WERI-Rb-1 (cell line): ENCODE results near the gene MRAP.
"Not testable (repeated sequence)": the region's sequence is repeated elsewhere in the genome, so short reads cannot be mapped to it uniquely, and the experiment has no call there.

Experiments used
- DNase-seq: peaks from one replicate; pipeline ENCODE4 v3.0.0-alpha.2; 2020
- H3K27ac ChIP-seq: fragments of 250-450 bp; sonication (Bioruptor Pico); 2 replicates; pipeline ENCODE4 v1.5.1; 2020; ENCODE audit warnings: mild to moderate bottlenecking, moderate library complexity
- H3K27me3 ChIP-seq: fragments of 250-450 bp; sonication (Bioruptor Pico); 2 replicates; pipeline ENCODE4 v1.5.1; 2021; ENCODE audit warnings: mild to moderate bottlenecking, low read depth, moderate library complexity; ENCODE audit not compliant: insufficient read depth, severe bottlenecking
- H3K36me3 ChIP-seq: fragments of 250-450 bp; sonication (Bioruptor Pico); 2 replicates; pipeline ENCODE4 v1.5.1; 2020; ENCODE audit warnings: mild to moderate bottlenecking, moderate library complexity
- H3K4me3 ChIP-seq: 2 replicates; pipeline ENCODE4 v1.5.1; 2011; ENCODE audit warnings: low read depth, mild to moderate bottlenecking, control low read depth, low read length
- H3K9me3 ChIP-seq: fragments of 250-450 bp; sonication (Bioruptor Pico); 2 replicates; pipeline ENCODE4 v1.5.1; 2021; ENCODE audit warnings: mild to moderate bottlenecking, moderate library complexity; ENCODE audit not compliant: severe bottlenecking
- CTCF ChIP-seq: IDR thresholded peaks from 2 replicates; pipeline ENCODE4 v1.5.1; 2011; ENCODE audit warnings: low read depth, mild to moderate bottlenecking, control low read depth, inconsistent platforms, low read length

The MRAP gene

GRCh38 chr21:32256873-32257620 is 41.6 kb upstream of the MRAP start:
- H3K27ac ChIP-seq: no peak overlapping the region

GRCh38 chr21:32257962-32258785 is 40.5 kb upstream of the MRAP start:
- Histone ChIP-seq H3K27ac (peak overlapping the region; percentile 11; the same call in 1 of the 2 replicates), H3K4me3 (no peak overlapping the region), H3K27me3 (no peaks in the 10 kb centered on the region), H3K36me3 (no peaks in the 10 kb centered on the region), H3K9me3 (no peaks in the 10 kb centered on the region)
- peak; percentile 79 for TF ChIP-seq CTCF
- DNase-seq: peak; percentile 87

More at GRCh38 chr21:32256873-32257620, 41.6 kb upstream of the MRAP start:
- Histone ChIP-seq H3K9me3 (no peaks in the 10 kb centered on the region), H3K27me3 (no peaks in the 10 kb centered on the region), H3K4me3 (no peak overlapping the region), H3K36me3 (no peaks in the 10 kb centered on the region)
- no peak for TF ChIP-seq CTCF
- DNase-seq: no peak

- H3K36me3 ChIP-seq, H3K27ac ChIP-seq, H3K27me3 ChIP-seq, DNase-seq, H3K9me3 ChIP-seq, H3K4me3 ChIP-seq: not testable (repeated sequence)
Measured at GRCh38 chr21:32258786-32259048, 39.9 kb upstream of the MRAP start.

GRCh38 chr21:32260130-32260529 is 38.5 kb upstream of the MRAP start:
- no peak for DNase-seq
- H3K27ac ChIP-seq: no peak overlapping the region
- H3K36me3 ChIP-seq: no peaks in the 10 kb centered on the region
- no peak for TF ChIP-seq CTCF
- H3K9me3 ChIP-seq: no peaks in the 10 kb centered on the region
- no peaks in the 10 kb centered on the region for H3K27me3 ChIP-seq
- no peak overlapping the region for H3K4me3 ChIP-seq

- Histone ChIP-seq H3K9me3 (no peaks in the 10 kb centered on the region), H3K4me3 (no peak overlapping the region), H3K27me3 (no peaks in the 10 kb centered on the region), H3K36me3 (peaks cover 2% of the 10 kb centered on the region), H3K27ac (no peak overlapping the region)
- no peak for TF ChIP-seq CTCF
- no peak for DNase-seq
Measured at GRCh38 chr21:32261929-32262328, 36.7 kb upstream of the MRAP start.

GRCh38 chr21:32265321-32265720 is 33.3 kb upstream of the MRAP start:
- not testable (repeated sequence) for H3K27ac ChIP-seq, DNase-seq, H3K9me3 ChIP-seq, H3K4me3 ChIP-seq, H3K27me3 ChIP-seq
- peaks cover 21% of the 10 kb centered on the region for H3K36me3 ChIP-seq
